Common myeloid progenitor, CD34-positive (primary cell): ENCODE measurements around the gene NXF1.
A peak's percentile ranks its signal among the peaks of the same experiment; 100 is the strongest.
"Not testable (repeated sequence)": the region's sequence is repeated elsewhere in the genome, so short reads cannot be mapped to it uniquely, and the experiment has no call there.

ENCODE experiments used
- CTCF ChIA-PET: fragments of 350-600 bp; sonication (Branson Sonifier 250); formaldehyde crosslinking; loops from one replicate; lab custom pipeline; 2021; ENCODE audit warnings: antibody characterized with exemption; lab: Charles Lee
- POLR2A ChIA-PET: fragments of 350-600 bp; sonication (Branson Sonifier 250); formaldehyde crosslinking; loops from one replicate; lab custom pipeline; 2021; ENCODE audit warnings: antibody characterized with exemption; lab: Charles Lee
- DNase-seq, 3 donors: peaks; one replicate each; pipeline versions ENCODE4 v3.0.0 to v3.0.0-alpha.2; 2013
- H3K27ac ChIP-seq, 2 experiments: 1 replicate in 1 of 2; 2 replicates in 1 of 2; pipeline ENCODE4 v1.7.0; 2013; ENCODE audit warnings: inconsistent platforms in 2 of 2, low read length in 2 of 2, mild to moderate bottlenecking in 2 of 2, low read depth in 1 of 2, moderate library complexity in 1 of 2; ENCODE audit not compliant: severe bottlenecking in 2 of 2, insufficient read depth in 1 of 2, poor library complexity in 1 of 2
- H3K27me3 ChIP-seq, 5 experiments: replicated peaks in 2 of 5; 1 replicate in 3 of 5; 2 replicates in 2 of 5; pipeline versions ENCODE4 v1.6.1 to v1.7.0; 2013; ENCODE audit warnings: low read length in 4 of 5, mild to moderate bottlenecking in 2 of 5, moderate library complexity in 2 of 5, inconsistent platforms in 1 of 5; ENCODE audit not compliant: insufficient read depth in 5 of 5, control insufficient read depth in 4 of 5
- H3K36me3 ChIP-seq, 4 experiments: 1 replicate in 2 of 4; 2 replicates in 2 of 4; pipeline versions ENCODE4 v1.6.1 to v1.7.0; 2013; ENCODE audit warnings: low read length in 3 of 4, control low read depth in 1 of 4, mild to moderate bottlenecking in 1 of 4; ENCODE audit not compliant: control insufficient read depth in 4 of 4, insufficient read depth in 4 of 4
- H3K4me1 ChIP-seq, 4 experiments: 1 replicate in 3 of 4; 2 replicates in 1 of 4; pipeline versions ENCODE4 v1.6.1 to v1.7.1; 2013; ENCODE audit warnings: low read length in 3 of 4, mild to moderate bottlenecking in 3 of 4, control low read depth in 1 of 4, inconsistent platforms in 1 of 4, moderate library complexity in 1 of 4; ENCODE audit not compliant: control insufficient read depth in 4 of 4, insufficient read depth in 4 of 4; ENCODE audit errors: control extremely low read depth in 1 of 4
- H3K4me3 ChIP-seq, 7 experiments: 1 replicate in 4 of 7; 2 replicates in 3 of 7; pipeline versions ENCODE4 v1.5.1 to v1.7.0; 2013; ENCODE audit warnings: mild to moderate bottlenecking in 7 of 7, low read length in 6 of 7, moderate library complexity in 6 of 7, inconsistent platforms in 2 of 7, low read depth in 2 of 7, control low read depth in 1 of 7; ENCODE audit not compliant: insufficient read depth in 4 of 7, control insufficient read depth in 1 of 7; ENCODE audit errors: extremely low read depth in 1 of 7
- H3K9me3 ChIP-seq, 5 experiments: 1 replicate in 4 of 5; 2 replicates in 1 of 5; pipeline versions ENCODE4 v1.6.1 to v1.7.1; 2013; ENCODE audit warnings: low read length in 4 of 5, mild to moderate bottlenecking in 2 of 5, inconsistent platforms in 1 of 5, low read depth in 1 of 5, moderate library complexity in 1 of 5; ENCODE audit not compliant: control insufficient read depth in 4 of 5, insufficient read depth in 2 of 5; ENCODE audit errors: control extremely low read depth in 1 of 5
- WGBS: methylation state at CpG from one replicate; pipeline ENCODE4 v1.1.5; 2013; ENCODE audit not compliant: insufficient coverage; 5-methylcytosine and 5-hydroxymethylcytosine counted together

NXF1 gene

DNA sequence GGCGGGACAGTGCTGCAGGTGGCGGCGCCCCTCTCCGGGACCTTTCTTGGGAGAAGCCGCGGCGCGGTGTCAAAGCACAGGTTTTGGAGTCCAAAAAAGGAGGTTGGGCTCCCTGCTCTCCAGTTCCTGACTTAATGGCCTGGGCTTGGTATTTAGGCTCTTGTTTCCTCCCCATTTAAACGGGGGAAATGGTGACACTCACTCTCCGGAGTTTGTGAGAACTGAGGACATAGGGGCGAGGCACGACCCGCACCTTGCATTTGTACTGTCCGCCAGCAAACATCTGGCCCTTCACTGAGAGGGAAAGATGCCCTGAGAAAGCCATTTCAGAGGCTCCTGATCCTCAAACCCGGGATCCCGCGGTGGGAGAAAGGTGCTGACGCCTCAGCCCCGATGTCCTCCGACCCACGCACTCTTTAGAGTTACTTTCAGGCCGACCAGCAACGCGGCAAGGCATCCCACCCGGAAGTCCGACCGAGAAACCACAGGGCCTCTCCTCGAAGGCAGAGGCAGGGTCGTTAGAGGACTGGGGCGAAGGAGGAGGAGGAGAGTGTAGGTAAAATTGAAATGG, 37.0 kb upstream of the NXF1 start:
- no peaks in the 10 kb centered on the region for H3K9me3 ChIP-seq
- H3K27ac ChIP-seq: peak overlapping the region; percentile 98 to 99
- WGBS: 2% methylated on average over 25 of the region's 30 CpGs
- peaks cover 0 to 5% (median 2%) of the 10 kb centered on the region in 4 experiments for H3K36me3 ChIP-seq
- peak in 2 of 3 donors; percentile 24 to 30 for DNase-seq
- POLR2A ChIA-PET: interaction anchor here (0.6 to 4.9 kb wide), 13 partner anchors 11 to 251 kb away, joined by 3 to 121 read pairs (median 10); partner anchors contain the start of genes C11orf98, CSKMT, NXF1 and SLC3A2
- no peaks in the 10 kb centered on the region for H3K27me3 ChIP-seq
- peak overlapping the region; percentile 44 to 99 (median 64) for H3K4me3 ChIP-seq
- CTCF ChIA-PET: interaction anchor here (0.8 to 1.3 kb wide), 4 partner anchors 9 to 94 kb away, joined by 3 to 5 read pairs (median 3); no protein-coding TSS in a partner anchor
- H3K4me1 ChIP-seq: peaks cover 8 to 37% (median 25%) of the 10 kb centered on the region in 4 experiments

DNA sequence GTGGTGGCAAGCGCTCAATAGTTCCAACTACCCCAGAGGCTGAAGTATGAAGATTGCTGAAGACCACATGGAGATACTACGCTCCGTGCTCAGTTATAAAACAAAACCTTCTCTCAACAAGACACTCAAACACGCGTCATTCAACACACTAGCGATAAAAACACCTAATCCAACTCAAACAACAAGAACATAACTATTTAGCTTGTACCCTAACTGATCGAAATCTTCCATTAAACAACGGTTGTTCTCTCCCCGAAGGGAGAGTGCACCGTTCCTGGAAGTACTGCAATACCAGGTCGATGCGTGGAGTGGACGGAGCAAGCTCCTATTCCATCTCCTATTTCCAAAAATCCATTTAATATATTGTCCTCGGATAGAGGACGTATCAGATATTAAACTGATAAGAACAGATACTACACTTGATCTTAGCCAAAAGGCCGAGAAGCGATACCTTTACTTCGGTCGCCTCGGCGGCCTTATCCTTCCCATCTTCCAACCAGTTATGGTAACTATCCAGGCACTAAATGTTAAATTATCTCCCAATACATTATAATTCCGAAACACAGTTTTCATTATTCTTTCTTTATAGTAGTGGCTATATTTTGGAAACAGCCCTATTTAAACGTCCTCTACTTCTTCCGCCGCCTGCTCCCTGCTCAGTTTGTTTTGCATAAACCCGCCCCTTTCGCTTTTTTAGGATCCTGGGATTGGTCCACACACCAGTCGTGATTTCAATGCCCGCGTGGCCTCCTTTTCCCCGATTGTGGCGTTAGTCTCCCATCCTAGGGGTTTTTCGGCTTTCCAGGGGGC, 36.3 kb upstream of the NXF1 start:
- WGBS: 0% methylated on average over 24 of the region's 33 CpGs
- Histone ChIP-seq H3K9me3 (no peaks in the 10 kb centered on the region), H3K4me1 (peaks cover 8 to 37% (median 25%) of the 10 kb centered on the region in 4 experiments), H3K4me3 (peak overlapping the region; percentile 44 to 99 (median 64)), H3K27ac (peak overlapping the region; percentile 98 to 99), H3K36me3 (peaks cover 0 to 9% (median 3%) of the 10 kb centered on the region in 4 experiments), H3K27me3 (no peaks in the 10 kb centered on the region)
- peak; percentile 93 to 98 (median 98) for DNase-seq
- POLR2A ChIA-PET: interaction anchor here (0.6 to 4.9 kb wide), 33 partner anchors 11 to 997 kb away, joined by 3 to 121 read pairs (median 6); partner anchors contain the start of genes C11orf98, CSKMT, HNRNPUL2 and INTS5
- CTCF ChIA-PET: interaction anchor here (0.7 to 2.1 kb wide), 11 partner anchors 9 to 282 kb away, joined by 3 to 7 read pairs (median 3); partner anchors contain the start of genes POLR2G, STX5 and TEX54

DNA sequence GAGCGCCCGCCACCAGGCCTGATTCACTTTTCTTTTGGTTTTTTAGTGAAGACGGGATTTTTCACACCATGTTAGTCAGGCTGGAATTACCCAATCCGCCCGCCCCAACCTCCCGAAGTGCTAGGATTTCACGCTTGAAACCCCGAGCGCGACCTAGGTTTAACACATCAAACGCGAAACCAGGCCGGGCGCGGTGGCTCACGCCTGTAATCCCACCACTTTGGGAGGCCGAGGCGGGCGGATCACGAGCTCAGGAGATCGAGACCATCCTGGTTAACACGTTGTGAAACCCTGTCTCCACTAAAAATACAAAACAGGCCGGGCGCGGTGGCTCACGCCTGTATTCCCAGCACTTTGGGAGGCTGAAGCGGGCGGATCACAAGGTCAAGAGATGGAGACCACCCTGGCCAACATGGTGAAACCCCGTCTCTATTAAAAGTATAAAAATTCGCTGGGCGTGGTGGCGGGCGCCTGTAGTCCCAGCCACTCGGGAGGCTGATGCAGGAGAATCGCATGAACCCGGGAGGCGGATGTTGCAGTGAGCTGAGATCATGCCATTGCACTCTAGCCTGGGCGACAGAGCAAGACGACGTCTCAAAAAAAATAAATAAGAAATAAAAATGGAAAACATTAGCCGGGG, 35.6 kb upstream of the NXF1 start:
- peaks cover 5 to 17% (median 10%) of the 10 kb centered on the region in 4 experiments for H3K36me3 ChIP-seq
- peak overlapping the region; percentile 26 to 99 (median 96) for H3K4me3 ChIP-seq
- peak overlapping the region; percentile 78 to 99 for H3K27ac ChIP-seq
- DNase-seq: peak; percentile 72 to 83 (median 79)
- peaks cover 8 to 37% (median 25%) of the 10 kb centered on the region in 4 experiments for H3K4me1 ChIP-seq
- H3K9me3 ChIP-seq, H3K27me3 ChIP-seq: not testable (repeated sequence)
- WGBS: 1% methylated on average over 34 of the region's 41 CpGs
- ChIA-PET CTCF (interaction anchor here (0.7 to 2.1 kb wide), 12 partner anchors 8 to 281 kb away, joined by 3 to 7 read pairs (median 3); partner anchors contain the start of genes POLR2G, STX5, TEX54 and TMEM179B), POLR2A (interaction anchor here (0.6 to 4.9 kb wide), 33 partner anchors 10 to 998 kb away, joined by 3 to 121 read pairs (median 6); partner anchors contain the start of genes C11orf98, CSKMT, HNRNPUL2 and INTS5)

DNA sequence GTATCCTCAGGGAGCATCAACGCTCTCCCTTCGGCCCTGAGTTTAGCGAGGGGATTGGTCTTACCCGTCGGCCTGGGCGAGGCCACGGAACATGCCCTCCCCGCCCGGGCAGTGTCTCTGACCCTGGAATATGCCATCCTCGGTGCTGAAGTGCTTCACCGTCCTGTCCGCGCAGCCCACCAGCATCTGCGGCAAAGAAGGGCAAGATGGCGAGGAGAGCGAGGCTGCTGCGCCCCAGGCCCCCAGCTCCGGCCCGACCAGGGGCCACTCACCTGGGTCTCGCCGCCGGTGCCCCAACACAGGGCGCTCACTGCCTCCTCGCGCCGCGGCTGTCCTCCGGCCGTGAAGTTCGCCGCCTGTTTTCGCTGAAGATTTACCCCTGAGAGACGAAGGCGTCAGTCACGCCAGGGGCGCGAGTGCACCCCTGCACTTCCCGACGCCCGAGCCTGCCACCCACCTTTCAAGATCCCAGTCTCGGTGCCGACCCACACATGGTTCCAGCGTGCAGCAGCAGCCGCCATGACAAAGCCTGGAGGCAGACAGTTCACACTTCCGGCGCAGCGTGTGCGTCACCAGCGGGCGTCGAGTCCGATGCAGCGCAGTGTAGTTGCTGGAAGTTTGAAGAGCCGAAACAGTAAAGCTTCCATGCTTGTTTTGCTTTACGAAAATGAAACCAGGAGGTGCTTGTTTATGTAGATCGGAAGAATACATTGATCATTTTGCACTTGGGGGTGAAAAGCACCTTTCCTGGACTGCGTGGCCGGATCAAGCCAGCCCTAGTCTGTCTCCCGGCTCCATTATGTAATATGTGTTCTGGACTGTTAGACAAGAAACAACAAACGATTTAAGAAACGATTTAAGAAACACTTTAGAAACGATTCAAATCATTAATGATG, 34.1 kb upstream of the NXF1 start, which contains the start of gene WDR74:
WDR74 (minus strand) TSS at position 541 of the 896 bp plus-strand sequence; CDS start at position 521, 20 bp downstream.
- H3K27ac ChIP-seq: peak within 1 kb of the TSS; percentile 79 to 99
- H3K36me3 ChIP-seq: peaks cover 12 to 32% (median 25%) of the 10 kb centered on the region in 4 experiments
- H3K27me3 ChIP-seq: no peaks in the 10 kb centered on the region
- ChIA-PET POLR2A (interaction anchor here (0.6 to 4.9 kb wide), 8 partner anchors 8 to 939 kb away, joined by 3 to 121 read pairs (median 4); partner anchors contain the start of genes SLC3A2, STX5 and TMEM179B), CTCF (interaction anchor here (0.6 to 1.6 kb wide), 3 partner anchors 16 to 109 kb away, joined by 3 to 5 read pairs (median 3); no protein-coding TSS in a partner anchor)
- peak within 1 kb of the TSS; percentile 88 to 99 (median 96) for H3K4me3 ChIP-seq
- peak; percentile 95 to 98 (median 97) for DNase-seq
- under 1% methylated on average over 59 of the region's 62 CpGs for WGBS
- peaks cover 8 to 37% (median 25%) of the 10 kb centered on the region in 4 experiments for H3K4me1 ChIP-seq
- H3K9me3 ChIP-seq: no peaks in the 10 kb centered on the region

DNA sequence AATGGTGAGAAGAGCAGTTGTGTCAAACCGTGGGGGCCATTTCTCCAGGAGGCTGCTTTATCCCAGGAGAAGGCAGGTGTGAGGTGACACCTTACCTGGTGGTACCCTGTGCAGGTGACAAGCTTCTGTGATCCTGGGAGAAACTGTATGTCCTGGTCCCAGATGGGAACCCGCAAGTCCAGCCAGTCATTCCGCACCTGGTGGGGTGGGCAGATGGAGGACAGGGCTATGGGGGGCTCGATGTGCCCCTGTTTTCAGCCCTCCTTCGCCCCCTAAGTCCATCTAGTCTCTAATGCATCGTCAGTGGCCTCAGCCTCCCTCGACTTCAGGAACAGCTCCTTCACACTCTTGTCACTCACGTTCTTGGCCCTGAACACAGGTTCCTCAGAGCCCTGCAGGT, 30.1 kb upstream of the NXF1 start:
- Histone ChIP-seq H3K4me3 (no peak overlapping the region), H3K9me3 (no peaks in the 10 kb centered on the region), H3K27ac (no peak overlapping the region), H3K36me3 (peaks cover 12 to 42% (median 36%) of the 10 kb centered on the region in 4 experiments), H3K4me1 (peaks cover 10 to 39% (median 30%) of the 10 kb centered on the region in 4 experiments), H3K27me3 (no peaks in the 10 kb centered on the region)
- POLR2A ChIA-PET: no interaction called here
- DNase-seq: no peak
- CTCF ChIA-PET: interaction anchor here (0.7 to 1.3 kb wide), 3 partner anchors 20 to 48 kb away, joined by 3 to 6 read pairs (median 3); no protein-coding TSS in a partner anchor
- WGBS: over 99% methylated on average over 8 of the region's 8 CpGs
